ENCODE data around the gene EIF1B.

Gene EIF1B

DNA sequence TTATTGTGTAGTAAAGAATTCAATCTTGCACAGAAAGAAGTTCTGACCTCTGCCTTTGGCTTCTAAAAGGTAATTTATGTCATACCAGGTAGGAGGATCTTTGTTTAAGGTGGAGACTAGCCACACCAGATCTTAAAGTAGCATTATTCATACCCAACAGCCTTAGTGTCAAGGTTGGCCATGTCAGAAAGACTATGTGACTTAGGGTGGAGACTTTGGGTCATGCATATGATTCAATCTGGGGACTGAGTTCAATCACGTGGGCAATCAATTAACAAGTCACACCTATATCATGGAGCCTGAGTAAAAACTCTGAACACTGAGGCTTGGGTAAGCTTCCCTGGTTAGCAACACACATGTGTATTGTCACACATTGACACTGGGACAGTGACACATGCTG is 48.9 kb downstream of the EIF1B start:
- Histone ChIP-seq H3K4me3 (replicated peaks; ENCODE audit: insufficient read depth, low read length) (no peak overlapping the region), H3K27ac (replicated peaks) (no peak overlapping the region), H3K27me3 (ENCODE audit: insufficient read depth, poor library complexity, severe bottlenecking) (peaks cover 2% of the 10 kb centered on the region)
- TF ChIP-seq GABPA (IDR thresholded peaks at IDR 0.05; ENCODE audit: low read depth), result no peak
- TF ChIP-seq SPI1 (IDR thresholded peaks at IDR 0.05; ENCODE audit: borderline replicate concordance, low read depth), result no peak
- TF ChIP-seq, protein P1, sequence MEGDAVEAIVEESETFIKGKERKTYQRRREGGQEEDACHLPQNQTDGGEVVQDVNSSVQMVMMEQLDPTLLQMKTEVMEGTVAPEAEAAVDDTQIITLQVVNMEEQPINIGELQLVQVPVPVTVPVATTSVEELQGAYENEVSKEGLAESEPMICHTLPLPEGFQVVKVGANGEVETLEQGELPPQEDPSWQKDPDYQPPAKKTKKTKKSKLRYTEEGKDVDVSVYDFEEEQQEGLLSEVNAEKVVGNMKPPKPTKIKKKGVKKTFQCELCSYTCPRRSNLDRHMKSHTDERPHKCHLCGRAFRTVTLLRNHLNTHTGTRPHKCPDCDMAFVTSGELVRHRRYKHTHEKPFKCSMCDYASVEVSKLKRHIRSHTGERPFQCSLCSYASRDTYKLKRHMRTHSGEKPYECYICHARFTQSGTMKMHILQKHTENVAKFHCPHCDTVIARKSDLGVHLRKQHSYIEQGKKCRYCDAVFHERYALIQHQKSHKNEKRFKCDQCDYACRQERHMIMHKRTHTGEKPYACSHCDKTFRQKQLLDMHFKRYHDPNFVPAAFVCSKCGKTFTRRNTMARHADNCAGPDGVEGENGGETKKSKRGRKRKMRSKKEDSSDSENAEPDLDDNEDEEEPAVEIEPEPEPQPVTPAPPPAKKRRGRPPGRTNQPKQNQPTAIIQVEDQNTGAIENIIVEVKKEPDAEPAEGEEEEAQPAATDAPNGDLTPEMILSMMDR (IDR thresholded peaks at IDR 0.05; ENCODE audit: insufficient read depth, low read length), result no peak
- no peak for TF ChIP-seq POLR2AphosphoS5 (IDR thresholded peaks at IDR 0.05; ENCODE audit: low read depth)
- TF ChIP-seq, protein P2, sequence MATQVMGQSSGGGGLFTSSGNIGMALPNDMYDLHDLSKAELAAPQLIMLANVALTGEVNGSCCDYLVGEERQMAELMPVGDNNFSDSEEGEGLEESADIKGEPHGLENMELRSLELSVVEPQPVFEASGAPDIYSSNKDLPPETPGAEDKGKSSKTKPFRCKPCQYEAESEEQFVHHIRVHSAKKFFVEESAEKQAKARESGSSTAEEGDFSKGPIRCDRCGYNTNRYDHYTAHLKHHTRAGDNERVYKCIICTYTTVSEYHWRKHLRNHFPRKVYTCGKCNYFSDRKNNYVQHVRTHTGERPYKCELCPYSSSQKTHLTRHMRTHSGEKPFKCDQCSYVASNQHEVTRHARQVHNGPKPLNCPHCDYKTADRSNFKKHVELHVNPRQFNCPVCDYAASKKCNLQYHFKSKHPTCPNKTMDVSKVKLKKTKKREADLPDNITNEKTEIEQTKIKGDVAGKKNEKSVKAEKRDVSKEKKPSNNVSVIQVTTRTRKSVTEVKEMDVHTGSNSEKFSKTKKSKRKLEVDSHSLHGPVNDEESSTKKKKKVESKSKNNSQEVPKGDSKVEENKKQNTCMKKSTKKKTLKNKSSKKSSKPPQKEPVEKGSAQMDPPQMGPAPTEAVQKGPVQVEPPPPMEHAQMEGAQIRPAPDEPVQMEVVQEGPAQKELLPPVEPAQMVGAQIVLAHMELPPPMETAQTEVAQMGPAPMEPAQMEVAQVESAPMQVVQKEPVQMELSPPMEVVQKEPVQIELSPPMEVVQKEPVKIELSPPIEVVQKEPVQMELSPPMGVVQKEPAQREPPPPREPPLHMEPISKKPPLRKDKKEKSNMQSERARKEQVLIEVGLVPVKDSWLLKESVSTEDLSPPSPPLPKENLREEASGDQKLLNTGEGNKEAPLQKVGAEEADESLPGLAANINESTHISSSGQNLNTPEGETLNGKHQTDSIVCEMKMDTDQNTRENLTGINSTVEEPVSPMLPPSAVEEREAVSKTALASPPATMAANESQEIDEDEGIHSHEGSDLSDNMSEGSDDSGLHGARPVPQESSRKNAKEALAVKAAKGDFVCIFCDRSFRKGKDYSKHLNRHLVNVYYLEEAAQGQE (IDR thresholded peaks at IDR 0.05; ENCODE audit: insufficient replicate concordance, low read depth), result no peak
- no peak for DNase-seq (ENCODE audit: low read depth in 1 of 2, low spot score in 1 of 2)

Data from HL-60 (cell line).